CD14-positive monocyte (primary cell): Measurements from ENCODE around the gene SUPV3L1. TPM values are rescaled to one million over a fixed set of nuclear protein-coding genes. Genes with fewer than 3 reads are reported as not detected.

Experiments used
- DNase-seq, 3 donors: peaks; one replicate each; pipeline ENCODE4 v3.0.0-alpha.2; 2011 to 2022
- H2AFZ ChIP-seq: 2 replicates; pipeline ENCODE4 v1.6.0; 2012; ENCODE audit warnings: mild to moderate bottlenecking, low read depth, low read length, inconsistent platforms; ENCODE audit not compliant: insufficient read depth, poor library complexity, severe bottlenecking
- H3K27ac ChIP-seq, 2 donors: 1 replicate in 1 of 2; 2 replicates in 1 of 2; pipeline ENCODE4 v1.5.1; 2012 to 2013; ENCODE audit warnings: low read length in 2 of 2, control low read depth in 1 of 2, inconsistent platforms in 1 of 2, low read depth in 1 of 2, mild to moderate bottlenecking in 1 of 2
- H3K27me3 ChIP-seq, 2 donors: one replicate each; pipeline versions ENCODE4 v1.6.0 to v1.6.1; 2011 to 2013; ENCODE audit warnings: low read length in 2 of 2; ENCODE audit not compliant: control insufficient read depth in 2 of 2, insufficient read depth in 2 of 2
- H3K36me3 ChIP-seq, 2 donors: replicated peaks in 1 of 2; 1 replicate in 1 of 2; 2 replicates in 1 of 2; pipeline versions ENCODE4 v1.5.1 to v1.6.1; 2012 to 2013; ENCODE audit warnings: low read length in 2 of 2, control low read depth in 1 of 2, inconsistent platforms in 1 of 2, mild to moderate bottlenecking in 1 of 2; ENCODE audit not compliant: insufficient read depth in 2 of 2, control insufficient read depth in 1 of 2
- H3K4me1 ChIP-seq, 2 donors: 1 replicate in 1 of 2; 2 replicates in 1 of 2; pipeline versions ENCODE4 v1.5.1 to v1.6.1; 2012 to 2013; ENCODE audit warnings: low read length in 2 of 2, control low read depth in 1 of 2, inconsistent platforms in 1 of 2, mild to moderate bottlenecking in 1 of 2, moderate library complexity in 1 of 2; ENCODE audit not compliant: insufficient read depth in 2 of 2, control insufficient read depth in 1 of 2
- H3K4me2 ChIP-seq: replicated peaks from 2 replicates; pipeline ENCODE3; 2012; ENCODE audit warnings: low read length, moderate library complexity, mild to moderate bottlenecking; ENCODE audit not compliant: poor library complexity, severe bottlenecking; ENCODE audit errors: extremely low read depth
- H3K4me3 ChIP-seq, 3 experiments: fragments of 200-600 bp in 1 of 3; sonication (generic) in 1 of 3; replicated peaks in 1 of 3; 1 replicate in 2 of 3; 2 replicates in 1 of 3; pipeline ENCODE4 v1.5.1; 2011 to 2013; ENCODE audit warnings: low read length in 3 of 3, mild to moderate bottlenecking in 3 of 3, control low read depth in 2 of 3, low read depth in 2 of 3, inconsistent platforms in 1 of 3, moderate library complexity in 1 of 3
- H3K79me2 ChIP-seq: 2 replicates; pipeline ENCODE4 v1.6.0; 2012; ENCODE audit warnings: mild to moderate bottlenecking, control low read depth, inconsistent platforms, low read length, moderate library complexity; ENCODE audit not compliant: insufficient read depth
- H3K9ac ChIP-seq: 2 replicates; pipeline ENCODE4 v1.6.0; 2017; ENCODE audit warnings: low read length, mild to moderate bottlenecking; ENCODE audit not compliant: insufficient read depth, poor library complexity, severe bottlenecking
- H3K9me3 ChIP-seq, 2 donors: replicated peaks in 1 of 2; 1 replicate in 1 of 2; 2 replicates in 1 of 2; pipeline versions ENCODE4 v1.5.1 to v1.6.1; 2012 to 2013; ENCODE audit warnings: low read length in 2 of 2, control low read depth in 1 of 2; ENCODE audit not compliant: control insufficient read depth in 1 of 2, insufficient read depth in 1 of 2
- H4K20me1 ChIP-seq: 2 replicates; pipeline ENCODE4 v1.6.0; 2012; ENCODE audit warnings: mild to moderate bottlenecking, low read length, control low read depth, moderate library complexity; ENCODE audit not compliant: insufficient read depth
- H3K27ac Mint-ChIP-seq, 7 donors: one replicate each; pipeline ENCODE4 v1.8.0; 2020; ENCODE audit warnings: mild to moderate bottlenecking in 7 of 7, mixed read lengths in 7 of 7, moderate library complexity in 6 of 7, inconsistent platforms in 2 of 7
- H3K27me3 Mint-ChIP-seq, 3 donors: one replicate each; pipeline ENCODE4 v1.8.0; 2021 to 2022; ENCODE audit warnings: low read depth in 3 of 3, mild to moderate bottlenecking in 3 of 3, mixed read lengths in 3 of 3, moderate library complexity in 3 of 3, inconsistent platforms in 1 of 3
- H3K36me3 Mint-ChIP-seq, 2 donors: one replicate each; pipeline ENCODE4 v1.8.0; 2020; ENCODE audit warnings: mixed read lengths in 2 of 2, inconsistent platforms in 1 of 2, mild to moderate bottlenecking in 1 of 2
- H3K4me1 Mint-ChIP-seq: one replicate; pipeline ENCODE4 v1.8.0; 2020; ENCODE audit warnings: mild to moderate bottlenecking, mixed read lengths
- H3K4me3 Mint-ChIP-seq, 2 donors: one replicate each; pipeline ENCODE4 v1.8.0; 2020; ENCODE audit warnings: mild to moderate bottlenecking in 2 of 2, mixed read lengths in 2 of 2, moderate library complexity in 1 of 2
- H3K9me3 Mint-ChIP-seq, 7 donors: one replicate each; pipeline ENCODE4 v1.8.0; 2020 to 2022; ENCODE audit warnings: mixed read lengths in 7 of 7, mild to moderate bottlenecking in 6 of 7, moderate library complexity in 6 of 7, inconsistent platforms in 2 of 7
- CTCF ChIP-seq: fragments of 200-600 bp; IDR thresholded peaks from one replicate; pipeline ENCODE4 v1.8.0; 2022; ENCODE audit warnings: antibody characterized with exemption, mild to moderate bottlenecking
- WGBS: methylation state at CpG from one replicate; pipeline ENCODE4 v1.1.5; 2013; ENCODE audit warnings: missing lambda C conversion rate; ENCODE audit not compliant: insufficient coverage; 5-methylcytosine and 5-hydroxymethylcytosine counted together
- intact Hi-C, 2 donors: fragments of 100-400 bp; cut with micrococcal nuclease; formaldehyde crosslinking; loops; one replicate each; pipeline versions ENCODE4 v1.15.0 to v1.15.1; 2023
- polyA plus RNA-seq, 3 donors: library from polyadenylated mRNA; depleted of rRNA in 1 of 3; unstranded in 2 of 3; stranded (reverse) in 1 of 3; fragments of 300-500 nt in 2 of 3; fragments of >200 nt in 1 of 3; fragmentation: Illumina TruSeq in 2 of 3; gene quantifications; 1 replicate in 2 of 3; 2 replicates in 1 of 3; pipeline ENCODE4 v1.2.3, GENCODE V29; 2012 to 2021

The SUPV3L1 gene
- polyA plus RNA-seq, 3 donors = 6.8 to 18.8 (median 7.3) TPM

- Mint-ChIP-seq H3K9me3 (no peaks in the 10 kb centered on the region), H3K4me3 (no peak overlapping the region), H3K36me3 (peaks cover 20 to 27% of the 10 kb centered on the region in 2 donors), H3K27me3 (no peaks in the 10 kb centered on the region), H3K27ac (no peak overlapping the region), H3K4me1 (peaks cover 10% of the 10 kb centered on the region)
- Histone ChIP-seq H3K9ac (no peak overlapping the region), H3K9me3 (no peaks in the 10 kb centered on the region), H3K4me3 (no peak overlapping the region), H2AFZ (no peak overlapping the region), H3K79me2 (peaks cover 100% of the 10 kb centered on the region), H4K20me1 (peaks cover 95% of the 10 kb centered on the region), H3K27me3 (no peaks in the 10 kb centered on the region), H3K4me2 (no peak overlapping the region), H3K4me1 (peaks cover 2 to 8% of the 10 kb centered on the region in 2 donors), H3K27ac (no peak overlapping the region), H3K36me3 (peaks cover 3 to 35% of the 10 kb centered on the region in 2 donors)
- no peak for DNase-seq
- intact Hi-C loops = no loop called here
- 100% methylated on average over 4 of the region's 8 CpGs for WGBS
- no peak for TF ChIP-seq CTCF
Measured at GRCh38 chr10:69145864-69146263, 34.2 kb upstream of the SUPV3L1 start.

- Mint-ChIP-seq H3K36me3 (peaks cover 21 to 25% of the 10 kb centered on the region in 2 donors), H3K27me3 (no peaks in the 10 kb centered on the region), H3K27ac (no peak overlapping the region), H3K4me1 (peaks cover 10% of the 10 kb centered on the region), H3K4me3 (no peak overlapping the region), H3K9me3 (no peaks in the 10 kb centered on the region)
- Histone ChIP-seq H3K9me3 (no peaks in the 10 kb centered on the region), H3K4me1 (peaks cover 2 to 8% of the 10 kb centered on the region in 2 donors), H3K79me2 (peaks cover 99% of the 10 kb centered on the region), H3K4me3 (no peak overlapping the region), H3K27ac (no peak overlapping the region), H3K27me3 (no peaks in the 10 kb centered on the region), H2AFZ (no peak overlapping the region), H3K9ac (no peak overlapping the region), H4K20me1 (peaks cover 95% of the 10 kb centered on the region), H3K36me3 (peaks cover 0 to 26% of the 10 kb centered on the region in 2 donors), H3K4me2 (no peak overlapping the region)
- intact Hi-C loops = no loop called here
- no peak for DNase-seq
- WGBS = no CpG with 5 or more reads among the region's 2 CpGs
- no peak for TF ChIP-seq CTCF
Measured at GRCh38 chr10:69146759-69147158, 33.3 kb upstream of the SUPV3L1 start.
